RWPE2 (cell line): Measurements from ENCODE around the gene TMEM151A.
A peak's percentile ranks its signal among the peaks of the same experiment; 100 is the strongest.

Experiments used
- ATAC-seq: fragments of 200-7000 bp; cut with Tn5 transposase; 3 replicates; pipeline ENCODE4 v1.9.1; 2021; ENCODE audit warnings: low read depth
- DNase-seq: peaks from one replicate; pipeline ENCODE4 v3.0.0-alpha.2; 2020; ENCODE audit warnings: low spot score
- H3K27ac ChIP-seq: fragments of 450-650 bp; 2 replicates; pipeline ENCODE4 v1.5.1; 2017; ENCODE audit warnings: mild to moderate bottlenecking; ENCODE audit not compliant: poor library complexity, severe bottlenecking
- H3K27me3 ChIP-seq: fragments of 250-450 bp; sonication (Bioruptor Pico); 2 replicates; pipeline ENCODE4 v1.5.1; 2021; ENCODE audit warnings: mild to moderate bottlenecking, moderate library complexity; ENCODE audit not compliant: insufficient read depth, poor library complexity, severe bottlenecking
- H3K36me3 ChIP-seq: fragments of 250-450 bp; sonication (Bioruptor Pico); 2 replicates; pipeline ENCODE4 v1.5.1; 2020; ENCODE audit warnings: low read depth, mild to moderate bottlenecking, moderate library complexity
- H3K4me1 ChIP-seq: fragments of 250-450 bp; sonication (Bioruptor Pico); 2 replicates; pipeline ENCODE4 v1.5.1; 2021; ENCODE audit warnings: mild to moderate bottlenecking, moderate library complexity; ENCODE audit not compliant: insufficient read depth, poor library complexity, severe bottlenecking
- H3K4me3 ChIP-seq: fragments of 250-450 bp; sonication (Bioruptor Pico); 2 replicates; pipeline ENCODE4 v1.5.1; 2021; ENCODE audit warnings: mild to moderate bottlenecking, moderate library complexity; ENCODE audit not compliant: severe bottlenecking
- H3K9me3 ChIP-seq: fragments of 250-450 bp; sonication (Bioruptor Pico); 2 replicates; pipeline ENCODE4 v1.5.1; 2021; ENCODE audit warnings: mild to moderate bottlenecking, moderate library complexity; ENCODE audit not compliant: severe bottlenecking
- CTCF ChIP-seq: fragments of 450-650 bp; IDR thresholded peaks from one replicate; pipeline ENCODE4 v1.5.1; 2017; ENCODE audit warnings: mild to moderate bottlenecking, moderate library complexity; ENCODE audit not compliant: poor library complexity, severe bottlenecking

Gene TMEM151A

GRCh38 chr11:66268952-66269905, 22.5 kb upstream of the TMEM151A start:
- peak; percentile 42 for DNase-seq
- Histone ChIP-seq H3K27ac (peak overlapping the region; percentile 82), H3K36me3 (peaks cover 55% of the 10 kb centered on the region)

GRCh38 chr11:66271816-66272215, 19.9 kb upstream of the TMEM151A start:
- H3K36me3 ChIP-seq = peaks cover 54% of the 10 kb centered on the region
- no peaks in the 10 kb centered on the region for H3K27me3 ChIP-seq
- ATAC-seq (no peak), DNase-seq (peak; percentile 16)
- no peaks in the 10 kb centered on the region for H3K4me1 ChIP-seq
- no peaks in the 10 kb centered on the region for H3K9me3 ChIP-seq
- no peak overlapping the region for H3K4me3 ChIP-seq
- TF ChIP-seq CTCF = no peak
- H3K27ac ChIP-seq = no peak overlapping the region

More at GRCh38 chr11:66268952-66269905, 22.5 kb upstream of the TMEM151A start:
- ATAC-seq = no peak
- peak; percentile 10 for TF ChIP-seq CTCF
- Histone ChIP-seq H3K4me3 (peak overlapping the region; percentile 52), H3K4me1 (no peaks in the 10 kb centered on the region), H3K9me3 (no peaks in the 10 kb centered on the region), H3K27me3 (no peaks in the 10 kb centered on the region)

GRCh38 chr11:66272596-66272995, 19.1 kb upstream of the TMEM151A start:
- ATAC-seq (no peak), DNase-seq (no peak)
- no peaks in the 10 kb centered on the region for H3K4me1 ChIP-seq
- no peak overlapping the region for H3K27ac ChIP-seq
- no peak overlapping the region for H3K4me3 ChIP-seq
- no peaks in the 10 kb centered on the region for H3K27me3 ChIP-seq
- H3K9me3 ChIP-seq = no peaks in the 10 kb centered on the region
- no peak for TF ChIP-seq CTCF
- peaks cover 51% of the 10 kb centered on the region for H3K36me3 ChIP-seq

GRCh38 chr11:66274219-66274618, 17.5 kb upstream of the TMEM151A start:
- peak; percentile 22; the same call in 1 of the 3 replicates for ATAC-seq
- Histone ChIP-seq H3K36me3 (peaks cover 51% of the 10 kb centered on the region), H3K27me3 (no peaks in the 10 kb centered on the region), H3K27ac (no peak overlapping the region), H3K4me3 (no peak overlapping the region), H3K9me3 (no peaks in the 10 kb centered on the region), H3K4me1 (no peaks in the 10 kb centered on the region)
- no peak for TF ChIP-seq CTCF
- DNase-seq = peak; percentile 10

- Histone ChIP-seq H3K27ac (no peak overlapping the region), H3K9me3 (no peaks in the 10 kb centered on the region), H3K4me3 (no peak overlapping the region), H3K27me3 (no peaks in the 10 kb centered on the region), H3K36me3 (peaks cover 43% of the 10 kb centered on the region), H3K4me1 (no peaks in the 10 kb centered on the region)
- DNase-seq = peak; percentile 34
- ATAC-seq = no peak
- TF ChIP-seq CTCF = no peak
Measured at GRCh38 chr11:66275396-66275795, 16.3 kb upstream of the TMEM151A start.
